DMS53 (cell line): ENCODE data around the gene SPATA7.
A peak's percentile ranks its signal among the peaks of the same experiment; 100 is the strongest.

ENCODE experiments used
- DNase-seq: peaks from one replicate; lab custom pipeline; 2025; lab: John Stamatoyannopoulos, UW

The SPATA7 gene

GRCh38 chr14:88417594-88417993, 32.1 kb downstream of the SPATA7 start:
- peak; percentile 59 for DNase-seq

DNA sequence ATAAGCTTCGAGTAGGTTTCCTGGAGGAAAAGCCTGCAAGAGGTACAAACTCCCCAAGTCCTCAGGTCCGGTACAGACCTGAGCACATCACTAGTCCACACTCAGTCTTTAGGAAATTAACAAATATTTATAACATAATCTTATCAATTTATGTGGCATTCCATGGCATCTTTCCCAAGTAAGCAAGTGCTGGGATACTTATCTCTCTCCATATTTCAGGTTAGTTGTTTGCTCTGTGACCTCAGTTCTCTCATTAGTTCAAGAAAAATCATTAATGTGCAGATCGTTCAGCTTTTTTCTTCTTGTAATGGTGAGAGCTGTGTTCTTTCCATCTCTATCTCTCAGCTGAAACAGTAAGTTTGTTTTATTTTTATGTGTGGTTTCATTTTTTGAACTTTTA, 34.7 kb downstream of the SPATA7 start:
- no peak for DNase-seq

DNA sequence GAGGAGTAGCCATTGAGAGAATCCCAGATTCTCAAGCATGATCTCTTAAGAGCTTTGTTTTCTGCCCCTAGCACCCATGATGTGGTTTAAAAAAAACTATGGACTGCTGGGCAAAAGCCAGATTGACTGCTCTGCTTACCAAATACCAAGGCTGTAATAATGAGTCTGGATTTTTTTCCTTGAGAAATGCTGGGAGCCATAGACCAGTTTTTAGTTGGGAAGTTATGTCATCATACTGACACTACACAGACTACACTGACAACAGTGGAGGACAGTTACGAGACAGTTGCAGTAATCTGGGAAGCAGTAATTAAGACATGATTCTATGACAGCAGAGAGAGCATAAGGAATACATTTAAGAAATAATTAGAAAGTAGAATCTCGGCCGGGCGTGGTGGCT, 35.8 kb downstream of the SPATA7 start:
- no peak for DNase-seq

DNA sequence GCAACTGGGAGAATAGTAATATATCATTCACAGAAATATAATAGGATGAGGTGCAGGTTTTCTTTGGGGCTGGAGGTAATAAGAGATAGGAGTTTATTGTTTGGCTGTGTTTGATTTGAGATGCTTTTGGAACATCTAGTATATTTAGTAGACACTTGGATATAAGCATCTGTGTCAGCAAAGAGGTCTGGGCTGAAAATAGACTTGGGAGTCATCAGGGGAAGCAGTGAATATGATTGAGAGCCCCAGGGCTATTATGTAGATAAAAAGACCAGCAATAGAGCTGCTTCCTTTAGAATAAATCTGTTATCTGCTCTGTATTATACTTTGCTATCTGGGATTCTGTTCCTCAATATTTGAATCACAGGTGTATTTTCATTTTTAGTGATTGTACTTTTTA, 36.6 kb downstream of the SPATA7 start:
- DNase-seq: no peak

DNA sequence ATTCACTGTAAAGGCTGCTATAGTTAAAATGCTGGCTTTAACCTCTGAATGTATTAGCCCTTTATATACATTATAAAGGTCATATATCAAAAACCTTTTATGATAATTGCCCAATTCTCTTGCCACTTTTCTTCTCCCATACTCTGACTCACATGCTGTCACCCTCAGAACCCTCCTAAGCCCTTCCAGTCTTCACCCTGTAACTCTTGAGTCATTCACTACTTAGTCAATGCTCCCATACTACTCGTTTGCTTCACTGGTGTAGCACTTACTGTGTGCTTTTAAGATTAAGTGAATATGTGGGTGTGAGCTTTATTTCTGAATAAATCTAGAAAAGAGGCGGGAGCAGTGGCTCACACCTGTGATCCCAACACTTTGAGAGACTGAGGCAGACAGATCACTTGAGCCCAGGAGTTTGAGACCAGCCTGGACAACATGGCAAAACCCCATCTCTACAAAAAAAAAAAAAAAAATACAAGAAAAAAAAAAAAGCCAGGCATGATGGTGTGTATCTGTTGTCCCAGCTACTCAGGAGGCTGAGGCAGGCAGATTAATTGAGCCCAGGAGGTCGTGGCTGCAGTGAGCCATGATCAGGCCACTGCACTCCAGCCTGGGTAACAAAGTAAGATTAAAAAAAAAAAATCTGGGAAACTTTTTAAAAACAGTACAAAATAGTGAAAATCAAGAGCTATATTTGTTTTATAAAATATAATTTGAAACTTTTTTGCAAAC, 37.6 kb downstream of the SPATA7 start:
- DNase-seq: no peak

DNA sequence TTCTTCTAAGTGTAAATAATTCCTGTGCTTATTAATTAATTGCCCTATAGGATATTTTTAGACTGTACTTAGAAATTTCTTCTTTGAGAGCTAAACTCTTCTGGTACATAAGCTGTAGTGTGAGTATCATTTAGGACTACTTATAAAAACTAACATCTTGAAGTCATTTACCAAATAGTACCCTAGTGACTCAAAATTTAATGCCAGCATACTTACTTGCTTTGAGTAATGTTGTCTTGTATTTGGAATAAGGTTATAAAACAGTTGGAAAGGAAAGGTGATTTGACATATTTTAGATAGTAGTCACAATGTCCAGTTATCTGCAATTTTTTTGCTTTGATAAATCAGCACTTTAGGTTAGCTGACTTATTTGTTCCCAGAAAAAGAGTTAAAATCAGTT, 39.1 kb downstream of the SPATA7 start:
- DNase-seq: no peak

DNA sequence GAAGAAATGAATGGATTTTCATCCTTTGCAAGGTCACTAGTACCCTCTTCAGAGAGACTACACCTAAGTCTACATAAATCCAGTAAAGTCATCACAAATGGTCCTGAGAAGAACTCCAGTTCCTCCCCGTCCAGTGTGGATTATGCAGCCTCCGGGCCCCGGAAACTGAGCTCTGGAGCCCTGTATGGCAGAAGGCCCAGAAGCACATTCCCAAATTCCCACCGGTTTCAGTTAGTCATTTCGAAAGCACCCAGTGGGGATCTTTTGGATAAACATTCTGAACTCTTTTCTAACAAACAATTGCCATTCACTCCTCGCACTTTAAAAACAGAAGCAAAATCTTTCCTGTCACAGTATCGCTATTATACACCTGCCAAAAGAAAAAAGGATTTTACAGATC, 40.8 kb downstream of the SPATA7 start:
- no peak for DNase-seq

- no peak for DNase-seq
These were observed 45.5 kb downstream of the SPATA7 start for GRCh38 chr14:88430976-88431375.

DNA sequence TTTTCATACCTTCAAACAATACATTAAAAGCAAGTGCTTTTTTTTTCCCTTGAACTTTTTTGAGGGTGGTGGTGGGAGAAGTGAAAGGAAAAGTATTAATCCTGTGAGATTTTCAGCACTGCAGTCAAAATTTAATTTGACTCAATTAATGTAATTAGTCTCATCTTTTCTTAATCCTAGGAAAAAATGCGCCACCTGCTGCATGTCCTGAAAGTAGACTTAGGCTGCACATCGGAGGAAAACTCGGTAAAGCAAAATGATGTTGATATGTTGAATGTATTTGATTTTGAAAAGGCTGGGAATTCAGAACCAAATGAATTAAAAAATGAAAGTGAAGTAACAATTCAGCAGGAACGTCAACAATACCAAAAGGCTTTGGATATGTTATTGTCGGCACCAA, 52.2 kb downstream of the SPATA7 start:
- DNase-seq: peak; percentile 10

DNA sequence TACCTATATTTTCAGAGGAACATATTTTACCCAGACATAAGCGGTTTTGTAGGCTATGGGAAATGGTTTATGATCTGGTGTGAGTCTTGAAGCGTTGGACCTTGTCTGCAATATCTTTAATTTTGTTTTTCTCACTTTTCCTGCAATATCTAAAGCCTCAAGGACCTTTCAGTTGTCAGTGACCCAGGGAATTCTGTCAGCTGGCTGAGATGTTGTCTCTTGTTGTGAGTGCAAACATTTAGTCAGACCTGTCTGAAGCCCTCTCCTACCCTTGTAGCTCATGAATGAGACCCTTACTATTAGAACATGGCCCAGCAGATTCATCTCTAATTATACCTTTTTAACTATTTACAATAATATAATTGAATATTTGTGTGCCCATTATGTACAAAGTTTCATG, 53.6 kb downstream of the SPATA7 start:
- DNase-seq: peak; percentile 16

GRCh38 chr14:88452231-88452630, 66.8 kb downstream of the SPATA7 start:
- no peak for DNase-seq

DNA sequence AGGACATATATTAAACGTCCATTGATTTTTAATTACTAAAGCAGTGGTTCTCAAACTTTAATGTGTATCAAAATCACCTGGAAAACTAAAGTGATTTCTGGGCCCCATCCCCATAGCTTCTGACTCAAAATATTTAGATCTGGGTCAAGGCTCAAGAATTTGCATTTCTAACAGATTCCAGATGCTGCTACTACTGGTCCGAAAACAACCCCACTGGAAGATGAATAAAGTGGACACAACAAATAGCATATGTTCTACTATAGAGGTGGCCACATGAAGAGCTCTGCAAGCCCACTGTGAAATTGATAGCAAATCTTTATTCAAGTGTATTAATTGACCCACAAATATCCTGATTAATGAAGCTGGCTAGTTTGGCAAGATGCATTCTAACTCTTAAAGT, 69.4 kb downstream of the SPATA7 start:
- DNase-seq: no peak

DNA sequence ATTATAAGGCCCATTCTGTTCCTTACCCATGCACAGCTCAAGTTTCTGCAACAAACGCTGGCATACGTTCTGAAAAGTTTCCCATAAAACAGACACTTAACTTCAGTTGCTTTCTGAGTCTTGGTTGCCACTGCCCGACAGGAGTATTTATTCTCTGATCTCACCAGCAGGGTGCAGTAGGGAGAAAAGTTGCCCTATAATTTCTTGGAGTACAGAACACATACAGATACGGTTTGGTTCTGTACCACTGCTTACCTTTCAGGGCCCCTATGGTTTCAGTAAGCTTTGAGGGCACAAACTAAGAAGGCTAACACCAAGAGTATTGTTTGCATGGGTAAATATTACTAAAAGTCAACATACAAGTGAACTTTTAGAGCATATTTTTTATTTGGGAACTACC, 77.9 kb downstream of the SPATA7 start:
- DNase-seq: peak; percentile 39

DNA sequence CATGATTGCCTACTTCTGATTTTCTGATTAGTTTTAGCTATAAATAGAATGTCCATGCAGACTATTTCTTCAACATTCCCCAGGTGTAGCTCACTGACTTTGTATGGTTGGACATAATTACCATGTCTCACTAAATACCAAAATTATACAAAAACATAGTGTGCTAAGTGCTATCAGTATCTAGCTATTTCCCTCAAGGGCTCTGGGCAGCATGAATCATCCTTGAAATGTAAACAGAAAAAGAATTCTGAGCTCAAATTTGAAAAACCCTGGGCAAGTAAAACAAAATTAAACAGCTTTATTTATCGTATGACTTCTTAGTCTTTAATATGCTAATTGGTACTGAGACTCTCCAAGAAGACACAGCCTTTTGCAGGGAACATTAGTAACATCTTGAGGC, 82.9 kb downstream of the SPATA7 start:
- DNase-seq: peak; percentile 14

DNA sequence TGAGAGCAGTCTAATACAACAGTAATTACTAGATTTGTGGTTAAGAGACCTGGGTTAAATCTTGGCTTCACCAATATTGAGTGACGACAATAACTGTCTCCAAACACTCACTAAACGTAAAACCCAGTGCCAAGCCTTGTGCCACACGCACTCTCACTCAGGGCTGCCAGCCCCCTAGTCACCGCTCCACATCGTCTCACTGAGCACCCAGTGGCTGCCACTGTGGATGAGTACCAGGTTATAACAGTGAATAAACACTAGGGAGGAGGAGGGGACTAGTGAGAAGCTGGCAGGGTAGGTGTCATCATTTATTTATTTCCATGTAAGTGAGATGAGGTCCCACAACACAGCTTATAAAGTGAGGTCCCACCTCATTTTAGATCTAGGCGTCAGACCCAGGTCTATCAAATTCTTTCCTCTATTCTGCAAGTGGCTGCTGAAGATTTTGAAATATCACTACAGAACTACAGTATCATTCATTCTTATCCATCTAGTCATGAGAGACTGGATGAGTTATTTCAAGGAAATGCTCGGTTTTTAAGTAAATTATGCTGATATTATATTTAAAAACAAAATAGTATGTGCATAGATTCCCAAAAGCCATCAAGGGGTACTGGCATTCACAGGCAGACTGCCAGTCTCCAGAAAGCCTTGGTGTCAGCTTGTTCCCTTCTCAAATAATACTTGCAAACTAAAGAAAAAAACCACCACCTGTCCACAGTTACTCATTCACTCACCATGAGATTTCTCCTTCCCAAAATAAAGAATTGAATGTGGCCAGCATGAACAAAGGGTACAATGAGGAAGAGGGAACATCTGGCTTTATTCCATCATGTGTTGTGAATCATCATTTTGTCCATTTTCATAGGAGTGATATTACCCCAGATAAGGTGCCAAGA, 85.3 kb downstream of the SPATA7 start:
- no peak for DNase-seq

GRCh38 chr14:88473791-88474190, 88.3 kb downstream of the SPATA7 start:
- no peak for DNase-seq

GRCh38 chr14:88476214-88476774, 90.8 kb downstream of the SPATA7 start:
- no peak for DNase-seq

- no peak for DNase-seq
These were observed 91.4 kb downstream of the SPATA7 start for GRCh38 chr14:88476825-88477224.

- DNase-seq: no peak
These were observed 92.2 kb downstream of the SPATA7 start for GRCh38 chr14:88477513-88478250.

DNA sequence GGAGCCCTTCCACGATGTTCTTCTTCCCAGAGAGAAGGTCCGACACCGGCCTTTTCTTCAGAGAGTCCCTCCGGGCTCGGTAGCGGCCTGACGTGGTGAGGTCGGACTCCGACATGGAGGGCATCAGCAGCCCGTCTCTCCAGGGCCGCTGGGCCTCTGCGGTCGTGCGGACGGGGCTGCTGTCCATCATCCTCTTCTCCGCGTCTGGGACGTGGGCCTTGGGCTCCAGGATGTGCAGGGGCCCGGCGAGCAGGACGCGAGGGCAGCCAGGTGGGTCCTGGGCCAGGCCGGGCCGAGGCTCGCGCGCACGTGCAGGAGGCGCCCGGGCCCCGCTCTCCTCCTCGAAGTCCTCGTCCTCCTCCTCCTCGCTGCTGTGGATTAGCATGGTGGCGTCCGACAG, 93.5 kb downstream of the SPATA7 start:
- no peak for DNase-seq

- DNase-seq: no peak
These were observed 94.1 kb downstream of the SPATA7 start for GRCh38 chr14:88479574-88479987.

- DNase-seq: no peak
These were observed 95.6 kb downstream of the SPATA7 start for GRCh38 chr14:88481059-88481458.
